NCI-H2171 treated with DMSO at 0.1 percent for 48 hours (cell line): ENCODE results near the gene CREB5.
"Not testable (repeated sequence)": the region's sequence is repeated elsewhere in the genome, so short reads cannot be mapped to it uniquely, and the experiment has no call there.

Experiments used
- DNase-seq: peaks from one replicate; lab custom pipeline; 2025; lab: John Stamatoyannopoulos, UW

The CREB5 gene

GRCh38 chr7:28581351-28581750, 169.0 kb downstream of the CREB5 start:
- peak; percentile 6 for DNase-seq

- DNase-seq, result no peak
Observed at GRCh38 chr7:28582226-28582625, 169.9 kb downstream of the CREB5 start.

GRCh38 chr7:28584235-28584634, 171.9 kb downstream of the CREB5 start:
- no peak for DNase-seq

GRCh38 chr7:28586736-28587135, 174.4 kb downstream of the CREB5 start:
- DNase-seq, result no peak

- no peak for DNase-seq
Observed at GRCh38 chr7:28587211-28587610, 174.9 kb downstream of the CREB5 start.

- DNase-seq, result no peak
Observed at GRCh38 chr7:28588602-28589001, 176.3 kb downstream of the CREB5 start.

- no peak for DNase-seq
Observed at GRCh38 chr7:28591041-28591674, 178.8 kb downstream of the CREB5 start.

- no peak for DNase-seq
Observed at GRCh38 chr7:28591725-28592349, 179.5 kb downstream of the CREB5 start.

GRCh38 chr7:28592861-28593260, 180.5 kb downstream of the CREB5 start:
- peak; percentile 23 for DNase-seq

- DNase-seq, result peak; percentile 16
Observed at GRCh38 chr7:28595076-28595475, 182.8 kb downstream of the CREB5 start.

GRCh38 chr7:28595801-28596200, 183.5 kb downstream of the CREB5 start:
- no peak for DNase-seq

GRCh38 chr7:28596245-28596935, 184.1 kb downstream of the CREB5 start:
- no peak for DNase-seq

GRCh38 chr7:28597284-28597683, 185.0 kb downstream of the CREB5 start:
- DNase-seq, result no peak

GRCh38 chr7:28598037-28598436, 185.7 kb downstream of the CREB5 start:
- DNase-seq, result not testable (repeated sequence)

GRCh38 chr7:28598586-28598985, 186.3 kb downstream of the CREB5 start:
- DNase-seq, result no peak

- no peak for DNase-seq
Observed at GRCh38 chr7:28599411-28599810, 187.1 kb downstream of the CREB5 start.

- no peak for DNase-seq
Observed at GRCh38 chr7:28602282-28602681, 190.0 kb downstream of the CREB5 start.

GRCh38 chr7:28605427-28606085, 193.2 kb downstream of the CREB5 start:
- no peak for DNase-seq

- DNase-seq, result no peak
Observed at GRCh38 chr7:28606421-28606820, 194.1 kb downstream of the CREB5 start.

- DNase-seq, result no peak
Observed at GRCh38 chr7:28607855-28608193, 195.5 kb downstream of the CREB5 start.

- DNase-seq, result no peak
Observed at GRCh38 chr7:28608237-28608656, 195.9 kb downstream of the CREB5 start.

- no peak for DNase-seq
Observed at GRCh38 chr7:28608731-28609130, 196.4 kb downstream of the CREB5 start.

GRCh38 chr7:28609608-28610007, 197.3 kb downstream of the CREB5 start:
- DNase-seq, result no peak
